Endothelial cell of umbilical vein (primary cell): ENCODE measurements around the gene CCDC171. TPM values are rescaled to one million over a fixed set of nuclear protein-coding genes. Genes with fewer than 3 reads are reported as not detected.

Source experiments
- BruUV-seq: library from RNA; stranded (reverse); fragments of 400-500 nt; replicated peaks from 2 replicates; lab custom pipeline; 2021; lab: Mats Ljungman, UMichigan
- CTCF ChIA-PET: fragments of 300-600, 350-600 bp; sonication (Branson Sonifier 250); formaldehyde crosslinking; loops from one replicate; lab custom pipeline; 2021; ENCODE audit warnings: antibody characterized with exemption, inconsistent platforms; lab: Charles Lee
- POLR2A ChIA-PET: fragments of 300-600, 350-600 bp; sonication (Branson Sonifier 250); formaldehyde crosslinking; loops from one replicate; lab custom pipeline; 2021; ENCODE audit warnings: antibody characterized with exemption, inconsistent platforms; lab: Charles Lee
- DNase-seq: peaks from one replicate; pipeline ENCODE4 v3.0.0-alpha.2; 2011; ENCODE audit warnings: low read depth, low spot score
- FAIRE-seq: peaks from 2 replicates; lab custom pipeline; 2011; peaks lifted over from hg19 to GRCh38; lab: Jason Lieb, UNC
- H2AFZ ChIP-seq: 2 replicates; pipeline ENCODE4 v1.6.0; 2012; ENCODE audit warnings: low read depth, low read length, control low read depth, inconsistent platforms
- H3K27ac ChIP-seq: 2 replicates; pipeline ENCODE4 v1.5.1; 2011; ENCODE audit warnings: low read depth, mild to moderate bottlenecking, control low read depth, low read length, moderate library complexity; ENCODE audit not compliant: insufficient read depth
- H3K27me3 ChIP-seq, 2 experiments: 2 replicates each; pipeline versions ENCODE4 v1.6.0 to v1.6.1; 2011; ENCODE audit warnings: low read length in 2 of 2, mixed read lengths in 1 of 2; ENCODE audit not compliant: control insufficient read depth in 2 of 2, insufficient read depth in 2 of 2
- H3K36me3 ChIP-seq, 2 experiments: 2 replicates in 1 of 2; 3 replicates in 1 of 2; pipeline ENCODE4 v1.5.1; 2011; ENCODE audit warnings: low read length in 2 of 2, mild to moderate bottlenecking in 1 of 2, moderate library complexity in 1 of 2; ENCODE audit not compliant: control insufficient read depth in 2 of 2, insufficient read depth in 2 of 2; ENCODE audit errors: extremely low read depth in 1 of 2
- H3K4me1 ChIP-seq: 3 replicates; pipeline ENCODE4 v1.5.1; 2011; ENCODE audit warnings: mild to moderate bottlenecking, low read length; ENCODE audit not compliant: control insufficient read depth, insufficient read depth; ENCODE audit errors: extremely low read depth
- H3K4me2 ChIP-seq: 2 replicates; pipeline ENCODE4 v1.6.1; 2011; ENCODE audit warnings: low read length, control low read depth, mixed read lengths; ENCODE audit not compliant: insufficient read depth
- H3K4me3 ChIP-seq, 3 experiments: fragments of 200-600 bp in 1 of 3; sonication (generic), shearing (Covaris generic) in 1 of 3; replicated peaks in 1 of 3; 2 replicates each; pipeline ENCODE4 v1.5.1; 2011 to 2016; ENCODE audit warnings: control low read depth in 3 of 3, low read length in 3 of 3, mild to moderate bottlenecking in 2 of 3, inconsistent platforms in 1 of 3, low read depth in 1 of 3, moderate library complexity in 1 of 3; ENCODE audit not compliant: insufficient read depth in 1 of 3
- H3K79me2 ChIP-seq: 2 replicates; pipeline ENCODE4 v1.6.0; 2012; ENCODE audit warnings: low read length, inconsistent platforms; ENCODE audit not compliant: control insufficient read depth, insufficient read depth
- H3K9ac ChIP-seq: replicated peaks from 2 replicates; pipeline ENCODE3; 2011; ENCODE audit warnings: low read length, control low read depth; ENCODE audit not compliant: insufficient read depth; ENCODE audit errors: extremely low read depth
- H3K9me1 ChIP-seq: replicated peaks from 3 replicates; pipeline ENCODE4 v1.6.0; 2011; ENCODE audit warnings: mild to moderate bottlenecking, low read length; ENCODE audit not compliant: control insufficient read depth, insufficient read depth; ENCODE audit errors: extremely low read depth
- H3K9me3 ChIP-seq: replicated peaks from 2 replicates; pipeline ENCODE4 v1.5.1; 2012; ENCODE audit warnings: low read length, inconsistent platforms; ENCODE audit not compliant: control insufficient read depth, insufficient read depth
- H4K20me1 ChIP-seq: replicated peaks from 2 replicates; pipeline ENCODE3; 2011; ENCODE audit warnings: mild to moderate bottlenecking, low read length; ENCODE audit not compliant: control insufficient read depth, insufficient read depth; ENCODE audit errors: extremely low read depth
- CTCF ChIP-seq, 2 donors: IDR thresholded peaks; 1 replicate in 1 of 2; 2 replicates in 1 of 2; pipeline ENCODE4 v1.5.1; 2011; ENCODE audit warnings: low read length in 2 of 2, mild to moderate bottlenecking in 2 of 2, moderate library complexity in 2 of 2, control low read depth in 1 of 2, inconsistent platforms in 1 of 2, low read depth in 1 of 2; ENCODE audit not compliant: insufficient read depth in 1 of 2; ENCODE audit errors: extremely low read depth in 1 of 2
- EZH2 ChIP-seq: IDR thresholded peaks from 2 replicates; pipeline ENCODE4 v1.6.1; 2012; ENCODE audit warnings: borderline replicate concordance, low read depth, mild to moderate bottlenecking, moderate library complexity, low read length, inconsistent platforms; ENCODE audit not compliant: severe bottlenecking
- FOS ChIP-seq: IDR thresholded peaks from 2 replicates; pipeline ENCODE4 v1.6.1; 2011; ENCODE audit warnings: mild to moderate bottlenecking, low read length, moderate library complexity, borderline replicate concordance; ENCODE audit not compliant: insufficient read depth
- GATA2 ChIP-seq: IDR thresholded peaks from 2 replicates; pipeline ENCODE4 v1.7.0; 2011; ENCODE audit warnings: low read depth, mild to moderate bottlenecking, moderate library complexity, mixed read lengths, low read length; ENCODE audit not compliant: insufficient read length, insufficient read depth
- JUN ChIP-seq: IDR thresholded peaks from 2 replicates; pipeline ENCODE4 v1.6.1; 2011; ENCODE audit warnings: borderline replicate concordance, low read depth; ENCODE audit not compliant: insufficient read length, insufficient read depth
- MAX ChIP-seq: IDR thresholded peaks from 2 replicates; pipeline ENCODE4 v1.6.1; 2011; ENCODE audit not compliant: insufficient read depth, insufficient read length
- MYC ChIP-seq: IDR thresholded peaks from one replicate; pipeline ENCODE4 v1.6.1; 2011; ENCODE audit warnings: mild to moderate bottlenecking, low read depth, low read length
- POLR2A ChIP-seq: IDR thresholded peaks from 2 replicates; pipeline ENCODE4 v1.6.1; 2012; ENCODE audit warnings: low read depth, mild to moderate bottlenecking, control low read depth, low read length
- POLR2AphosphoS5 ChIP-seq: IDR thresholded peaks from 2 replicates; pipeline ENCODE4 v1.6.1; 2012; ENCODE audit warnings: low read depth, mild to moderate bottlenecking, control low read depth, low read length, moderate library complexity; ENCODE audit not compliant: insufficient read depth
- dilution Hi-C: fragments of 300-500 bp; cut with MboI; formaldehyde crosslinking; loops from one replicate; pipeline ENCODE4 v1.15.0; 2019; ENCODE audit warnings: low sequenced_read_pairs; ENCODE audit not compliant: extremely low pct_ligation_motif_present
- intact Hi-C: fragments of 100-400 bp; cut with micrococcal nuclease; formaldehyde crosslinking; loops from one replicate; pipeline ENCODE4 v1.10.0; 2022
- polyA plus RNA-seq, 4 experiments: library from polyadenylated mRNA; depleted of rRNA in 3 of 4; stranded (reverse) in 3 of 4; unstranded in 1 of 4; fragments of >200 nt; gene quantifications; 2 replicates each; pipeline versions ENCODE4 v1.2.1 to v1.2.3, GENCODE V29; 2011 to 2012; ENCODE audit warnings: missing spikeins in 1 of 4
- total RNA-seq: library from RNA; stranded (reverse); gene quantifications from 2 replicates; pipeline ENCODE4 v1.2.3, GENCODE V29; 2021

The CCDC171 gene
- total and polyA plus RNA-seq, 2 donors (not counting 3 experiments of a cell fraction or from before 2014, with no cell fraction given) = 0.58 to 1.4 TPM

GRCh38 chr9:15513335-15513734, 39.5 kb upstream of the CCDC171 start:
- dilution Hi-C loops = no loop called here
- H3K9ac ChIP-seq = no peak overlapping the region
- H2AFZ ChIP-seq = no peak overlapping the region
- H3K27ac ChIP-seq = no peak overlapping the region
- FAIRE-seq = no peak
- CTCF ChIA-PET = interaction anchor here (1.1 to 2.0 kb wide), 2 partner anchors 12 to 21 kb away, joined by 5 read pairs; no protein-coding TSS in a partner anchor
- TF ChIP-seq MYC (no peak), POLR2AphosphoS5 (no peak), GATA2 (no peak), POLR2A (no peak), FOS (no peak), CTCF (IDR thresholded peaks at IDR 0.05; ENCODE audit: extremely low read depth in 1 of 2, insufficient read depth in 1 of 2, low read depth in 1 of 2, low read length in 2 of 2) (no peak), EZH2 (no peak), JUN (no peak), MAX (no peak)
- no peaks in the 10 kb centered on the region for H4K20me1 ChIP-seq
- H3K9me3 ChIP-seq = no peaks in the 10 kb centered on the region
- H3K79me2 ChIP-seq = peaks cover 20% of the 10 kb centered on the region
- H3K4me2 ChIP-seq = no peak overlapping the region
- no peak for DNase-seq
- POLR2A ChIA-PET = no interaction called here
- intact Hi-C loops = loop anchor here (5.0 kb wide), 1 partner anchor 206 kb away; the partner anchor contains the start of gene TTC39B
- H3K27me3 ChIP-seq = peaks cover 0 to under 1% of the 10 kb centered on the region in 2 experiments
- H3K4me3 ChIP-seq = no peak overlapping the region
- peaks cover 19% of the 10 kb centered on the region for H3K4me1 ChIP-seq
- no peaks in the 10 kb centered on the region for H3K36me3 ChIP-seq
- H3K9me1 ChIP-seq = no peaks in the 10 kb centered on the region
- no TSS peak for BruUV-seq
